HCT116 (cell line): Measurements from ENCODE around the gene WIF1. TPM values are rescaled to one million over a fixed set of nuclear protein-coding genes. Genes with fewer than 3 reads are reported as not detected.

ENCODE experiments used
- ATAC-seq: fragments of 200-7000 bp; cut with Tn5 transposase; 2 replicates; pipeline ENCODE4 v1.9.1; 2020; ENCODE audit warnings: mild to moderate bottlenecking, moderate library complexity
- BruUV-seq: library from RNA; stranded (reverse); fragments of 400-500 nt; replicated peaks from 2 replicates; lab custom pipeline; 2021; lab: Mats Ljungman, UMichigan
- CTCF ChIA-PET: fragments of 300-600 bp; sonication (Branson Sonifier 250); formaldehyde crosslinking; loops from one replicate; lab custom pipeline; 2021; ENCODE audit warnings: antibody characterized with exemption; lab: Charles Lee
- POLR2A ChIA-PET: fragments of 300-600, 350-600 bp; sonication (Branson Sonifier 250); formaldehyde crosslinking; loops from one replicate; lab custom pipeline; 2021; ENCODE audit warnings: antibody characterized with exemption; lab: Charles Lee
- RAD21 ChIA-PET, 2 experiments: fragments of 300-600 bp; sonication (Branson Sonifier 250); formaldehyde crosslinking; loops; one replicate each; lab custom pipeline; 2023; ENCODE audit warnings: low total read pairs in 2 of 2; ENCODE audit not compliant: uncharacterized antibody in 2 of 2, unreplicated experiment in 2 of 2, low non-redundant PET in 1 of 2; lab: Charles Lee
- DNase-seq: peaks from one replicate; pipeline ENCODE4 v3.0.0-alpha.2; 2010; ENCODE audit warnings: low read depth, low spot score
- H2AFZ ChIP-seq: fragments of 200-600 bp; shearing (Covaris generic), sonication (generic); 2 replicates; pipeline ENCODE4 v1.6.1; 2017; ENCODE audit warnings: low read depth, mixed run types, mixed read lengths, antibody characterized with exemption, low read length; ENCODE audit not compliant: poor library complexity, severe bottlenecking
- H3K27ac ChIP-seq: 2 replicates; pipeline ENCODE4 v1.5.1; 2012; ENCODE audit warnings: low read depth, low read length
- H3K27me3 ChIP-seq: fragments of 200-600 bp; sonication (generic); 2 replicates; pipeline ENCODE4 v1.6.1; 2016; ENCODE audit warnings: mixed run types, low read length, mixed read lengths; ENCODE audit not compliant: insufficient read depth
- H3K36me3 ChIP-seq, 2 experiments: fragments of 200-500 bp in 1 of 2; fragments of 200-600 bp in 1 of 2; sonication (Bioruptor generic) in 1 of 2; sonication (generic) in 1 of 2; 2 replicates each; pipeline versions ENCODE4 v1.5.1 to v1.6.1; 2014 to 2016; ENCODE audit warnings: low read length in 2 of 2, inconsistent platforms in 1 of 2, mixed read lengths in 1 of 2, mixed run types in 1 of 2; ENCODE audit not compliant: insufficient read depth in 2 of 2, control insufficient read depth in 1 of 2
- H3K4me1 ChIP-seq, 2 experiments: fragments of 200-600 bp in 1 of 2; sonication (generic) in 1 of 2; 2 replicates each; pipeline versions ENCODE4 v1.5.1 to v1.6.1; 2012 to 2017; ENCODE audit warnings: low read length in 2 of 2, inconsistent platforms in 1 of 2, mild to moderate bottlenecking in 1 of 2, mixed read lengths in 1 of 2, mixed run types in 1 of 2, moderate library complexity in 1 of 2; ENCODE audit not compliant: insufficient read depth in 2 of 2, control insufficient read depth in 1 of 2
- H3K4me2 ChIP-seq: fragments of 200-600 bp; sonication (generic); 2 replicates; pipeline ENCODE4 v1.6.1; 2017; ENCODE audit warnings: mixed run types, low read length, mixed read lengths
- H3K4me3 ChIP-seq, 2 experiments: fragments of 200-600 bp in 1 of 2; sonication (generic) in 1 of 2; replicated peaks in 1 of 2; 2 replicates each; pipeline ENCODE4 v1.5.1; 2011 to 2016; ENCODE audit warnings: low read length in 2 of 2, control low read depth in 1 of 2, low read depth in 1 of 2, mild to moderate bottlenecking in 1 of 2, mixed read lengths in 1 of 2, mixed run types in 1 of 2
- H3K79me2 ChIP-seq: fragments of 200-600 bp; sonication (generic); 2 replicates; pipeline ENCODE4 v1.6.1; 2017; ENCODE audit warnings: mild to moderate bottlenecking, mixed run types, low read length, moderate library complexity, mixed read lengths; ENCODE audit not compliant: insufficient read depth
- H3K9ac ChIP-seq: fragments of 200-600 bp; sonication (generic); 2 replicates; pipeline ENCODE4 v1.6.1; 2016; ENCODE audit warnings: low read length, mixed read lengths
- H3K9me2 ChIP-seq: fragments of 200-600 bp; sonication (generic), shearing (Covaris generic); 2 replicates; pipeline ENCODE4 v1.6.1; 2017; ENCODE audit warnings: mixed run types, mild to moderate bottlenecking, moderate library complexity; ENCODE audit not compliant: insufficient read depth
- H3K9me3 ChIP-seq, 2 experiments: fragments of 200-500 bp in 1 of 2; fragments of 200-600 bp in 1 of 2; sonication (Bioruptor generic) in 1 of 2; sonication (generic) in 1 of 2; 2 replicates each; pipeline ENCODE4 v1.6.1; 2014 to 2017; ENCODE audit warnings: low read length in 2 of 2, mixed read lengths in 2 of 2, inconsistent platforms in 1 of 2, low read depth in 1 of 2, mild to moderate bottlenecking in 1 of 2, mixed run types in 1 of 2, moderate library complexity in 1 of 2; ENCODE audit not compliant: control insufficient read depth in 1 of 2, insufficient read depth in 1 of 2
- H4K20me1 ChIP-seq: fragments of 200-600 bp; sonication (generic), shearing (Covaris generic); 2 replicates; pipeline ENCODE4 v1.6.1; 2017; ENCODE audit warnings: mixed run types, mild to moderate bottlenecking, moderate library complexity; ENCODE audit not compliant: insufficient read depth
- CBX3 ChIP-seq: IDR thresholded peaks from 2 replicates; pipeline ENCODE4 v1.6.1; 2012; ENCODE audit warnings: low read depth
- CEBPB ChIP-seq: IDR thresholded peaks from 2 replicates; pipeline ENCODE4 v1.6.1; 2012; ENCODE audit warnings: low read depth
- ELF1 ChIP-seq: IDR thresholded peaks from 2 replicates; pipeline ENCODE4 v1.6.1; 2012; ENCODE audit warnings: low read depth, borderline replicate concordance
- EZH2 ChIP-seq: fragments of 200-600 bp; sonication (generic); IDR thresholded peaks from 2 replicates; pipeline ENCODE4 v1.6.1; 2017; ENCODE audit warnings: antibody characterized with exemption, mixed run types
- EZH2phosphoT487 ChIP-seq: fragments of 200-600 bp; IDR thresholded peaks from 2 replicates; pipeline ENCODE4 v1.6.1; 2018; ENCODE audit warnings: antibody characterized with exemption, borderline replicate concordance
- FOSL1 ChIP-seq: IDR thresholded peaks from 2 replicates; pipeline ENCODE4 v1.6.1; 2012; ENCODE audit warnings: low read depth
- JUND ChIP-seq: IDR thresholded peaks from 2 replicates; pipeline ENCODE4 v1.6.1; 2012
- RAD21 ChIP-seq: IDR thresholded peaks from 2 replicates; pipeline ENCODE4 v1.6.1; 2012; ENCODE audit warnings: low read depth, mild to moderate bottlenecking
- SP1 ChIP-seq: IDR thresholded peaks from 2 replicates; pipeline ENCODE4 v1.6.1; 2012; ENCODE audit warnings: low read depth
- SRF ChIP-seq: IDR thresholded peaks from 2 replicates; pipeline ENCODE4 v1.6.1; 2012; ENCODE audit warnings: low read depth
- TCF7L2 ChIP-seq: IDR thresholded peaks from 2 replicates; pipeline ENCODE4 v1.7.0; 2011; ENCODE audit warnings: borderline replicate concordance, inconsistent platforms; ENCODE audit not compliant: insufficient read depth, insufficient read length; ENCODE audit errors: extremely low read depth
- YY1 ChIP-seq: IDR thresholded peaks from 2 replicates; pipeline ENCODE4 v1.6.1; 2011; ENCODE audit warnings: low read length, low read depth, moderate library complexity, mild to moderate bottlenecking; ENCODE audit not compliant: insufficient replicate concordance; ENCODE audit errors: extremely low read depth
- ZNF274 ChIP-seq: fragments of 200-500 bp; sonication (Bioruptor generic); IDR thresholded peaks from 2 replicates; pipeline ENCODE4 v1.6.1; 2014; ENCODE audit warnings: mild to moderate bottlenecking, low read depth, low read length, inconsistent platforms
- intact Hi-C: fragments of 100-400 bp; cut with micrococcal nuclease; formaldehyde crosslinking; loops from 2 replicates; pipeline ENCODE4 v1.10.0; 2022
- total RNA-seq: library from RNA; stranded (reverse); gene quantifications from one replicate; pipeline ENCODE4 v1.2.1, GENCODE V29; 2021; ENCODE audit not compliant: unreplicated experiment
- TF ChIP-seq, protein P1 (sequence below): IDR thresholded peaks from 2 replicates; pipeline ENCODE4 v1.6.1; 2012
- TF ChIP-seq, protein P2 (sequence below): IDR thresholded peaks from 2 replicates; pipeline ENCODE4 v1.6.1; 2012; ENCODE audit warnings: low read depth
- TF ChIP-seq, protein P3 (sequence below): IDR thresholded peaks from 2 replicates; pipeline ENCODE4 v1.6.1; 2012

The WIF1 gene
- total RNA-seq, 1 experiment from 2014 or later, result not detected

DNA sequence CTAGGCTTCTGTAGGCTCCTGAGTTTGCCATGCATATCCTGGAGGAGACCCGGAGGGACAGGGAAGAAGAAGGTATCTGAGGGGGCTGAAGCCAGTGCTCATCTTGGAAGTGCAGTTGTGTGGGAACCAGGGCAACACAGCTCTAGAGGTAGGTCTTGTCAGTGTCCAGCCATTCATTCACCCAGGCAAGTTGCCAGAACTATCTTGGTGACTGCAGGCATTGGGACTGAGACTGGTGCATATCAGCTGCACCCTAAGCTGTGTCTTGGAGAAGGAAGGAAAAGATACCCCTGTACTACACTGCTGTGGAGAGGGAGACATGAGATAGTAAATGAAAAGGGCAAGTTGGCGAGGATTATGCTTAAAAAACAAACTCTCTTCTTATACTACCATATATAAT lies 4.9 kb upstream of the WIF1 start:
- CTCF ChIA-PET, result no interaction called here

More for the DNA sequence above, 4.9 kb upstream of the WIF1 start:
- intact Hi-C loops, result no loop called here
- no peak overlapping the region for H3K4me3 ChIP-seq
- no peak overlapping the region for H3K4me2 ChIP-seq
- BruUV-seq, result no TSS peak
- ATAC-seq (no peak), DNase-seq (no peak)
- ChIA-PET RAD21 (no interaction called here), POLR2A (no interaction called here)
- no peaks in the 10 kb centered on the region for H3K79me2 ChIP-seq
- no peaks in the 10 kb centered on the region for H4K20me1 ChIP-seq
- no peaks in the 10 kb centered on the region for H3K4me1 ChIP-seq
- no peaks in the 10 kb centered on the region for H3K36me3 ChIP-seq
- TF ChIP-seq, protein P1, sequence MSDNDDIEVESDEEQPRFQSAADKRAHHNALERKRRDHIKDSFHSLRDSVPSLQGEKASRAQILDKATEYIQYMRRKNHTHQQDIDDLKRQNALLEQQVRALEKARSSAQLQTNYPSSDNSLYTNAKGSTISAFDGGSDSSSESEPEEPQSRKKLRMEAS, result no peak
- TF ChIP-seq CEBPB (no peak), TCF7L2 (no peak), FOSL1 (no peak), RAD21 (no peak), EZH2 (no peak), YY1 (no peak), SP1 (no peak), EZH2phosphoT487 (no peak), ZNF274 (no peak), SRF (no peak), ELF1 (no peak), JUND (no peak), CBX3 (no peak)
- TF ChIP-seq, protein P2, sequence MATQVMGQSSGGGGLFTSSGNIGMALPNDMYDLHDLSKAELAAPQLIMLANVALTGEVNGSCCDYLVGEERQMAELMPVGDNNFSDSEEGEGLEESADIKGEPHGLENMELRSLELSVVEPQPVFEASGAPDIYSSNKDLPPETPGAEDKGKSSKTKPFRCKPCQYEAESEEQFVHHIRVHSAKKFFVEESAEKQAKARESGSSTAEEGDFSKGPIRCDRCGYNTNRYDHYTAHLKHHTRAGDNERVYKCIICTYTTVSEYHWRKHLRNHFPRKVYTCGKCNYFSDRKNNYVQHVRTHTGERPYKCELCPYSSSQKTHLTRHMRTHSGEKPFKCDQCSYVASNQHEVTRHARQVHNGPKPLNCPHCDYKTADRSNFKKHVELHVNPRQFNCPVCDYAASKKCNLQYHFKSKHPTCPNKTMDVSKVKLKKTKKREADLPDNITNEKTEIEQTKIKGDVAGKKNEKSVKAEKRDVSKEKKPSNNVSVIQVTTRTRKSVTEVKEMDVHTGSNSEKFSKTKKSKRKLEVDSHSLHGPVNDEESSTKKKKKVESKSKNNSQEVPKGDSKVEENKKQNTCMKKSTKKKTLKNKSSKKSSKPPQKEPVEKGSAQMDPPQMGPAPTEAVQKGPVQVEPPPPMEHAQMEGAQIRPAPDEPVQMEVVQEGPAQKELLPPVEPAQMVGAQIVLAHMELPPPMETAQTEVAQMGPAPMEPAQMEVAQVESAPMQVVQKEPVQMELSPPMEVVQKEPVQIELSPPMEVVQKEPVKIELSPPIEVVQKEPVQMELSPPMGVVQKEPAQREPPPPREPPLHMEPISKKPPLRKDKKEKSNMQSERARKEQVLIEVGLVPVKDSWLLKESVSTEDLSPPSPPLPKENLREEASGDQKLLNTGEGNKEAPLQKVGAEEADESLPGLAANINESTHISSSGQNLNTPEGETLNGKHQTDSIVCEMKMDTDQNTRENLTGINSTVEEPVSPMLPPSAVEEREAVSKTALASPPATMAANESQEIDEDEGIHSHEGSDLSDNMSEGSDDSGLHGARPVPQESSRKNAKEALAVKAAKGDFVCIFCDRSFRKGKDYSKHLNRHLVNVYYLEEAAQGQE, result no peak
- TF ChIP-seq, protein P3, sequence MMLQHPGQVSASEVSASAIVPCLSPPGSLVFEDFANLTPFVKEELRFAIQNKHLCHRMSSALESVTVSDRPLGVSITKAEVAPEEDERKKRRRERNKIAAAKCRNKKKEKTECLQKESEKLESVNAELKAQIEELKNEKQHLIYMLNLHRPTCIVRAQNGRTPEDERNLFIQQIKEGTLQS, result no peak
- no peak overlapping the region for H2AFZ ChIP-seq
- no peak overlapping the region for H3K9ac ChIP-seq
- H3K9me2 ChIP-seq, result no peaks in the 10 kb centered on the region
- no peak overlapping the region for H3K27ac ChIP-seq
- H3K9me3 ChIP-seq, result no peaks in the 10 kb centered on the region
- H3K27me3 ChIP-seq, result peaks cover 17% of the 10 kb centered on the region; the same call in 1 of the 2 replicates
